SK-N-MC (cell line): ENCODE results near the gene HAT1.

Source experiments
- EZH2 ChIP-seq: fragments of 200-600 bp; sonication (generic); IDR thresholded peaks from one replicate; pipeline ENCODE4 v1.6.1; 2017; ENCODE audit warnings: antibody characterized with exemption
- FOXP2 ChIP-seq: optimal IDR thresholded peaks from 2 replicates; pipeline ENCODE3; 2011; ENCODE audit warnings: mild to moderate bottlenecking, moderate library complexity; ENCODE audit not compliant: insufficient read depth; ENCODE audit errors: extremely low read length, control extremely low read depth
- POLR2AphosphoS5 ChIP-seq: IDR thresholded peaks from 2 replicates; pipeline ENCODE4 v1.6.1; 2012; ENCODE audit warnings: mild to moderate bottlenecking, low read depth, low read length, borderline replicate concordance

DNA sequence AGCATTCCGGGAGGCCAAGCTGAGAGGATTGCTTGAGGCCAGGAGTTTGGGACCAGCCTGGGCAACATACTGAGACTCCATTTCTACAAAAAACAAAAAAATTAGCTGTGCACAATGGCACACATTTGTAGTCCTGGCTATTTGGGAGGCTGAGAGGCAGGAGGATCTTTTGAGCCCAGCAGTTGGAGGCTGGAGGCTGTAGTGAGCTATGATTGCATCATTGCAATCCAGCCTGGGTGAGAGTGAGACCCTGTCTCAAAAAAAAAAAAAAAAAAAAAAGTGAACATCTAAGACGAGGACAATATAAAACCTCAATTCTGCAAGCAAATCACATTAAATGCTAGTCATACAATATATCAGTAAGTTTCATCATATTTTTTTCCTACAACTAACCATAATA lies 2.8 kb upstream of the HAT1 start:
- TF ChIP-seq EZH2 (no peak), FOXP2 (no peak), POLR2AphosphoS5 (no peak)
